Omental fat pad (tissue), 4 donors: Measurements from ENCODE around the gene SECISBP2L. TPM values are rescaled to one million over a fixed set of nuclear protein-coding genes. Genes with fewer than 3 reads are reported as not detected.

Experiments used
- ATAC-seq: fragments of 150-250 bp; one replicate; pipeline ENCODE4 v1.9.1; 2016; ENCODE audit warnings: mild to moderate bottlenecking, moderate library complexity; ENCODE audit not compliant: low FRiP score
- DNase-seq: peaks from one replicate; pipeline ENCODE4 v3.0.0-alpha.2; 2019; ENCODE audit warnings: low spot score
- total RNA-seq, 4 donors: library from RNA; depleted of rRNA; stranded (reverse); fragments of >200 nt; gene quantifications; one replicate each; pipeline ENCODE4 v1.1.0, GENCODE V29; 2016
- TF ChIP-seq, protein P1 (sequence below), 3 donors: fragments of 450-650 bp; IDR thresholded peaks; one replicate each; pipeline ENCODE4 v1.5.1; 2016 to 2017; ENCODE audit warnings: antibody characterized with exemption in 3 of 3, mild to moderate bottlenecking in 3 of 3, moderate library complexity in 2 of 3

The SECISBP2L gene
- total RNA-seq, 4 donors from 2014 or later, result 31.0 to 56.7 (median 50.0) TPM

DNA sequence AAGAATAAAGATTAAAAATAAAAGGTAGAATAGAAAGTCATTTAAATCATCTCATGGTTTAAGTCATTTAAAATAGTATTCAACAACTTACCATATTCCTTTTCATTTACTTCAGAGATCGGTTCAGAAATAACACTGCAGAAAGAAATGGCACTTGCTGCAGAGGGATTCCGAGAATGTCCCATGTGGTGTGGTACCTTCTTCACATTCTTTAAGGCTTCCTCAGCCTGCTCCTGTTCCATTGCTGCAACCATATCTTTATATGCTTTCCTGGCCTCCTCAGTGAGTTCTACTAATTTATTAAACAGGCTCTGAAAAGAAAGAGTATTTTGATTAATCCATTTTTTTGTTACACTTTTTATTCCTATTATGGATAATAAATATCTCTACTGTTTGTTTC lies 50.0 kb downstream of the SECISBP2L start:
- no peak for ATAC-seq
- TF ChIP-seq, protein P1, sequence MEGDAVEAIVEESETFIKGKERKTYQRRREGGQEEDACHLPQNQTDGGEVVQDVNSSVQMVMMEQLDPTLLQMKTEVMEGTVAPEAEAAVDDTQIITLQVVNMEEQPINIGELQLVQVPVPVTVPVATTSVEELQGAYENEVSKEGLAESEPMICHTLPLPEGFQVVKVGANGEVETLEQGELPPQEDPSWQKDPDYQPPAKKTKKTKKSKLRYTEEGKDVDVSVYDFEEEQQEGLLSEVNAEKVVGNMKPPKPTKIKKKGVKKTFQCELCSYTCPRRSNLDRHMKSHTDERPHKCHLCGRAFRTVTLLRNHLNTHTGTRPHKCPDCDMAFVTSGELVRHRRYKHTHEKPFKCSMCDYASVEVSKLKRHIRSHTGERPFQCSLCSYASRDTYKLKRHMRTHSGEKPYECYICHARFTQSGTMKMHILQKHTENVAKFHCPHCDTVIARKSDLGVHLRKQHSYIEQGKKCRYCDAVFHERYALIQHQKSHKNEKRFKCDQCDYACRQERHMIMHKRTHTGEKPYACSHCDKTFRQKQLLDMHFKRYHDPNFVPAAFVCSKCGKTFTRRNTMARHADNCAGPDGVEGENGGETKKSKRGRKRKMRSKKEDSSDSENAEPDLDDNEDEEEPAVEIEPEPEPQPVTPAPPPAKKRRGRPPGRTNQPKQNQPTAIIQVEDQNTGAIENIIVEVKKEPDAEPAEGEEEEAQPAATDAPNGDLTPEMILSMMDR (IDR thresholded peaks at IDR 0.05), result no peak
- no peak for DNase-seq

DNA sequence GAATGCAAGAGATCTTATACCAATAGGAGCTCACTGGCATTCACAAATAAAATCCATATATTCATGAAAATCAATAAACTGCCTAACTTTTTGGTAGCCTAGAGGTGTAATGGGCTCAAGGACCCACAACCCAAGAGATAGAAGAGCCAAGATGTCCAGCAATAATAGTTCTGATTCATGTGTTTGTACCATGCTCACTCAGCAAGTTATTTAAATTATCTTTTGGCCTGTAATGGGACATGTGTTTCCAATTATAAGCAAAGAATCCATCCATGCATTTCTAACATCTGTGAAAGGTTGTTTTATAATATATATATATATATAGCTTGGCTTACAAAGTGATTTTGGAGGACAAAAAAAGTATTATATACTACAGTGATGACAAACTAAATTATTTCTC lies 52.9 kb downstream of the SECISBP2L start:
- TF ChIP-seq, protein P1 (IDR thresholded peaks at IDR 0.05), result no peak
- ATAC-seq (no peak), DNase-seq (no peak)

DNA sequence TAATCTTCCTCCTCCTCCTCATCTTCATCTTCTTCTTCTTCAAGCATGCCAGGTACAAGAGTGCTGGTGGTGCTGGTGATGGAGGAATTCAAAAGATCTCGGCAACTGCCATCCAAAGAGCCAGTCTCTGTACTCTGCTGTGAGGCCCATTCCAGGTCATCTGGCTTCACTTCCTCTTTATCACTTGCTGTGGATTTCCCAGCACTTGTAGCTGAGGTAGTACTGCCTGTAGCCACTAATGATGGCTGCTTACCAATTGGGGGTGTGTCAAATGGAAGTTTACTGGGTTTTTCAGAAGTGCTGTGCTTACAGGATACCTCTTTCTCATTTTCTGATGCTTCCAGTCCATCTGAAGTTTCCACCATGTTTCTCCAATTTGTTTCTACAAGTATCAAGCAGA lies 53.7 kb downstream of the SECISBP2L start:
- no peak for ATAC-seq

DNA sequence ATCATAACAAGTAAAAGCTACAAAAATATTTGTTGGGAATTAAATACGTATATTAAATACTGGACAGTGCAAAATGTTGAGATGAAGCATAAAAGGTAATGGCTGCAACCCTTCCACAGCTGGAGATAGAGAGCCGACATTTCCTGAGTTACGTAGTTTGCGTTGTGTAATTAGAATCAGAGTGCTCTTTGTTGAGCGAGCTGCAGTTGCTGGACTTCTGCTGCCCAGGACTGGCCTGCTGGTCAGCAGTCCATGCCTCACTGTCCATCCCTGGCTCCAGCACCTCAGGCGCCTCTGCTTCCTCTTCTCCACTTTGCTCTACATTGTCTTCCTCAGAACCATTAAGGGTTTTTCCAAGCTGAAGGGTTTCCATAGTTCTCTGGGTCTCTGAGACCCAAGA lies 54.1 kb downstream of the SECISBP2L start:
- TF ChIP-seq, protein P1 (IDR thresholded peaks at IDR 0.05), result no peak
- DNase-seq (no peak), ATAC-seq (no peak)

More for the DNA sequence above, 53.7 kb downstream of the SECISBP2L start:
- TF ChIP-seq, protein P1 (IDR thresholded peaks at IDR 0.05), result no peak
- DNase-seq, result no peak

DNA sequence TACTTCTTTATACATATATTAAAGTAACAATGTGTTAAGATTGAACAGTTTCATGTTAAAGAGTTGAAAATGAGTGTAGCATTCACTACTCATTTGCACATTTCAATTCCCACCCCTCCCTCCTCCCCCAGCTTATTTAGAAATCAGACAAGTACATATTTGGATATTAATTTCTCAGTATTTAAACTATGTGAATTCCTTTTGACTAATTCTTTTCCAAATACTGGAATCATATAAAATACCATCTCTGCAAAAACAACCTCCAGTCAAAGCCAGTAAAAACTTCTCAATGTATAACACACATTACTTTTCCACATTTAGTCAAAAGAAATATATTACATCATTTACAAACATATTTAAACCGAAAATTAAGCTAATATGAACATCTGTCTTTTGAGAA lies 57.1 kb downstream of the SECISBP2L start:
- TF ChIP-seq, protein P1 (IDR thresholded peaks at IDR 0.05), result no peak
- DNase-seq (no peak), ATAC-seq (no peak)

DNA sequence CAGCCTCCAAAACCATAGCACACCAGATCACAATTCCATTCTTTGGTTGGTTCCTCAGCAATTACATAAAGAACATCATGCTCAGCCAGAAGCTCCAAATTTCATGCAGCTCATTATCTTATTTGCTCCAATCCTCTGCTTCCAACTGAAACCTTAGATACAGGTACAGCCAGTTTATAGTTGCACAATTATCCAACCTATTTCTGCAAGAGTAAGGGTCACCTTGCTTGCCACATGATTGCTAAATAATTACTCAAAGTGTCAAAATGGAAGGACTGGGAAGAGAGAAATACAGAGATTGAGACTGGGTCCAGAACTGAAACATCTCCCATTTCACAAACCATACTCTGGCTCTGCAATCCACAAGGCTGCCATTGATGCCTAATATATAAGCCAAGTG lies 59.1 kb downstream of the SECISBP2L start:
- no peak for ATAC-seq
- TF ChIP-seq, protein P1 (IDR thresholded peaks at IDR 0.05), result no peak
- DNase-seq, result no peak

DNA sequence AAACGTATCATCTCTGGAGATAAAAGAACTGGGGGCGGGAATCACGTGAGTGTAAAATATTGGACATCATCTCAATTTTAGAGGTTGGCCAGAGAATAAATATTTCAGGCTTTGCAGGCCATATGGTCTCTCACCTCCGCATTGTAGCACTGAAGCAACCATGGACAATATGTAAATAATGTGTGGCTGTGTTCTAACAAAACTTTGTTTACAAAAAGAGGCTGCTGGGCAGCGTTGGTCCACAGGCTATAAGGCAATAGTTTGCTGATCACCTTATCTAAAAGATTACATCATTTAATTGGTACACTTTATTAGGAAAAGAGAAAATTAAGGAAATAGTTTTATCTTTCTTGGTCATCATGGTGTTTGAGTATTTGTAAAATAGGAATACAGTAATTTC lies 60.0 kb downstream of the SECISBP2L start:
- no peak for ATAC-seq
- DNase-seq, result no peak
- TF ChIP-seq, protein P1 (IDR thresholded peaks at IDR 0.05), result no peak
